Prostate gland (tissue), 2 donors: ENCODE data around the gene INPP5A. TPM values are rescaled to one million over a fixed set of nuclear protein-coding genes. Genes with fewer than 3 reads are reported as not detected.

Experiments
- DNase-seq: peaks from one replicate; pipeline ENCODE4 v3.0.0-alpha.2; 2019; ENCODE audit warnings: low spot score
- H3K27ac ChIP-seq, 2 donors: fragments of 200-600 bp; sonication (generic); 2 replicates each; pipeline ENCODE4 v1.5.1; 2017 to 2019
- H3K27me3 ChIP-seq: fragments of 200-600 bp; sonication (generic); replicated peaks from 2 replicates; pipeline ENCODE4 v1.5.1; 2019; ENCODE audit not compliant: insufficient read depth
- H3K36me3 ChIP-seq, 2 donors: fragments of 200-600 bp; sonication (generic); 1 replicate in 1 of 2; 2 replicates in 1 of 2; pipeline versions ENCODE4 v1.5.1 to v1.8.1; 2017 to 2019
- H3K4me1 ChIP-seq: fragments of 200-600 bp; sonication (generic); replicated peaks from 2 replicates; pipeline ENCODE4 v1.5.1; 2019
- H3K4me3 ChIP-seq, 2 donors: fragments of 200-600 bp; sonication (generic); 2 replicates each; pipeline ENCODE4 v1.5.1; 2017 to 2019
- H3K9me3 ChIP-seq: fragments of 200-600 bp; sonication (generic); 2 replicates; pipeline ENCODE4 v1.5.1; 2017
- POLR2A ChIP-seq: fragments of 450-650 bp; IDR thresholded peaks from one replicate; pipeline ENCODE4 v1.6.1; 2016; ENCODE audit warnings: antibody characterized with exemption, mild to moderate bottlenecking
- POLR2AphosphoS5 ChIP-seq: sonication (generic); formaldehyde crosslinking; IDR thresholded peaks from one replicate; pipeline ENCODE4 v1.6.1; 2017; ENCODE audit warnings: antibody characterized with exemption
- WGBS: methylation state at CpG from one replicate; pipeline ENCODE4 v1.1.5; 2018; 5-methylcytosine and 5-hydroxymethylcytosine counted together
- intact Hi-C: fragments of 100-400 bp; cut with DNase I; formaldehyde crosslinking; loops from one replicate; pipeline ENCODE4 v1.14.2; 2022
- total RNA-seq, 2 donors: library from RNA; depleted of rRNA; stranded (reverse); fragments of >200 nt; gene quantifications; one replicate each; pipeline ENCODE4 v1.1.0, GENCODE V29; 2016
- TF ChIP-seq, protein P1 (sequence below), 4 experiments: fragments of 200-600 bp in 2 of 4; fragments of 450-650 bp in 2 of 4; sonication (generic) in 2 of 4; IDR thresholded peaks; 1 replicate in 3 of 4; 2 replicates in 1 of 4; pipeline ENCODE4 v1.5.1; 2016 to 2019; ENCODE audit warnings: antibody characterized with exemption in 4 of 4, mild to moderate bottlenecking in 2 of 4, moderate library complexity in 2 of 4

INPP5A gene
- total RNA-seq, 2 donors from 2014 or later = 49.5 to 83.3 TPM

DNA sequence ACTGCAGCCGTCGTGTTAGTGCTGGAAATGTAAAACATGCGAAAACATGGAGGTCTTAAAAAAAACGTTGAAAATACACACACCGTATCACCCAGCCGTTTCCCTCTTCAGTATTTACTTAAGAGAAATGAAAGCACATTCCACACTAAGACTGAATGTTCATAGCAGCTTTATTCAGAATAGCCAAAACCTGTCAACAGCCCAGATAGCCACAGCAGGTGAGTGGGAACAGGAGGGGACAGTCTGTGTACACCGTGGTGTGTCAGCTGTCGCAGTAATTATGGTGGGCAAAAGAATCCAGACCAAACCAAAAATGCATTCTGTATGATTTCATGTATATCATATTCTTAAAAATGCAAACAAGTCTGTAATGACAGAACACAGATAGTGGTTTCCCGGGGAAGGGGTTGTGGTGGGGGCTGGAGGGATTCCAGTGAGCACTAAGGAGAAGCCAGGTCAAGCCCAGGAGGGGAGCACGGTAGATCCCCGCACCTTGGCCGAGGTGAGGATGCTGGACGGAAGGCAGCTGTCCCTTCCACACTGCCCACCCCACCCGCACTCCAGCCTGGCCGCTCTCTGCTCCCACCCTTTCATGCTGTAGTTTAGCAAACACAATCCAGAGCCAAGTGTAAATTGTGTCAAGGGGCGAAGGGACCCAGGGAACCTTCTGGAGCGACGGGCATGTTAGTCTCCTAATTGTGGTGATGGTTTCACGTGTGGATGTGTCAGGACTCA, 124.8 kb downstream of the INPP5A start:
- WGBS = 90% methylated on average over 19 of the region's 19 CpGs
- H3K36me3 ChIP-seq = no peaks in the 10 kb centered on the region
- intact Hi-C loops = no loop called here
- no peaks in the 10 kb centered on the region for H3K27me3 ChIP-seq
- H3K4me1 ChIP-seq = peaks cover 4% of the 10 kb centered on the region
- no peak overlapping the region for H3K4me3 ChIP-seq
- no peak for TF ChIP-seq POLR2AphosphoS5
- TF ChIP-seq, protein P1, sequence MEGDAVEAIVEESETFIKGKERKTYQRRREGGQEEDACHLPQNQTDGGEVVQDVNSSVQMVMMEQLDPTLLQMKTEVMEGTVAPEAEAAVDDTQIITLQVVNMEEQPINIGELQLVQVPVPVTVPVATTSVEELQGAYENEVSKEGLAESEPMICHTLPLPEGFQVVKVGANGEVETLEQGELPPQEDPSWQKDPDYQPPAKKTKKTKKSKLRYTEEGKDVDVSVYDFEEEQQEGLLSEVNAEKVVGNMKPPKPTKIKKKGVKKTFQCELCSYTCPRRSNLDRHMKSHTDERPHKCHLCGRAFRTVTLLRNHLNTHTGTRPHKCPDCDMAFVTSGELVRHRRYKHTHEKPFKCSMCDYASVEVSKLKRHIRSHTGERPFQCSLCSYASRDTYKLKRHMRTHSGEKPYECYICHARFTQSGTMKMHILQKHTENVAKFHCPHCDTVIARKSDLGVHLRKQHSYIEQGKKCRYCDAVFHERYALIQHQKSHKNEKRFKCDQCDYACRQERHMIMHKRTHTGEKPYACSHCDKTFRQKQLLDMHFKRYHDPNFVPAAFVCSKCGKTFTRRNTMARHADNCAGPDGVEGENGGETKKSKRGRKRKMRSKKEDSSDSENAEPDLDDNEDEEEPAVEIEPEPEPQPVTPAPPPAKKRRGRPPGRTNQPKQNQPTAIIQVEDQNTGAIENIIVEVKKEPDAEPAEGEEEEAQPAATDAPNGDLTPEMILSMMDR (IDR thresholded peaks at IDR 0.05) = no peak
- no peak for TF ChIP-seq POLR2A
- no peaks in the 10 kb centered on the region for H3K9me3 ChIP-seq
- no peak for DNase-seq
- no peak overlapping the region for H3K27ac ChIP-seq

DNA sequence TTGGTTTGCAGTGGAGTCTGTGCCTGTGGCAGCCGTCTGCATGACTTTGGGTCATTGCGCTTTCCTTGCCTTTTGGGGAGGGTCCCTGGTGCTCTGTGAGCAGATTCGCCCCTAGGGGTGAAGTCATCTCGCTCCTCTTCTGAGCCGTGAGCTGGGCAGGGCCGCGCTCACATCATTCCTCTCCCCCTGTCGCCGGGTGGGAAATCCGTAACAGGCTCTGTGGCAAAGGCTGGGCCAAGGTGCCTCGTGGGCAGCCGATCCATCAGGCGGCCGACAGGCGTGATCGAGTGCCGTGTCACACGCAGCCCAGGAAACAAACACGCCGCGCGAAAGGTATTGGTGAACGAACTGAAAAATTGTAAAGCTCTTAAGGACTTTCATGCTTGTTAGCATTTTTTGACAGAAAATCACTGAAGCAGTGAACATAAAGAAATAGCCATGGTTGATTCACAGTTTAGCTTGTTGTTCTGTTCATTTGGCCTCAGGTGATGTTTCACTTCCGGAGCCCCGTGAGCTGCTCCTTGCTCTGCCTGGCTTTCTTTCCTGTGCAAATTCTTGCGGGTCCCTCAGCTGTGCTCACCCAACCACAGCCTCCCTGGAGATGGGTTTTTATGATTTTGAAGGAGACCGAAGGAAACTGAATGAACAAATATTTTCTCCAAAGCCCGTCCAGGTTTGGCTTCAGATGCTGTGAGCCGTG, 126.2 kb downstream of the INPP5A start:
- no peak for DNase-seq
- H3K36me3 ChIP-seq = no peaks in the 10 kb centered on the region
- intact Hi-C loops = no loop called here
- no peaks in the 10 kb centered on the region for H3K9me3 ChIP-seq
- H3K4me1 ChIP-seq = peaks cover 4% of the 10 kb centered on the region
- TF ChIP-seq, protein P1 (IDR thresholded peaks at IDR 0.05) = no peak
- TF ChIP-seq POLR2A (no peak), POLR2AphosphoS5 (no peak)
- H3K27me3 ChIP-seq = no peaks in the 10 kb centered on the region
- 91% methylated on average over 29 of the region's 29 CpGs for WGBS
- H3K27ac ChIP-seq = no peak overlapping the region
- no peak overlapping the region for H3K4me3 ChIP-seq

GRCh38 chr10:132664407-132664806, 126.8 kb downstream of the INPP5A start:
- Histone ChIP-seq H3K9me3 (no peaks in the 10 kb centered on the region), H3K4me1 (peaks cover 4% of the 10 kb centered on the region)

GRCh38 chr10:132664883-132665282, 127.3 kb downstream of the INPP5A start:
- no peak for TF ChIP-seq POLR2AphosphoS5
- TF ChIP-seq POLR2A = no peak
- TF ChIP-seq, protein P1 (IDR thresholded peaks at IDR 0.05) = no peak
- no peak for DNase-seq
- Histone ChIP-seq H3K36me3 (no peaks in the 10 kb centered on the region), H3K9me3 (no peaks in the 10 kb centered on the region), H3K4me3 (no peak overlapping the region), H3K27me3 (no peaks in the 10 kb centered on the region), H3K27ac (no peak overlapping the region), H3K4me1 (peaks cover 4% of the 10 kb centered on the region)
- 95% methylated on average over 15 of the region's 16 CpGs for whole genome bisulfite sequencing
- intact Hi-C loops = no loop called here

More at GRCh38 chr10:132664407-132664806, 126.8 kb downstream of the INPP5A start:
- DNase-seq = no peak
- WGBS = 65% methylated on average over 6 of the region's 6 CpGs
- H3K27ac ChIP-seq = no peak overlapping the region
- no peaks in the 10 kb centered on the region for H3K36me3 ChIP-seq
- TF ChIP-seq, protein P1 (IDR thresholded peaks at IDR 0.05) = no peak
- no peak for TF ChIP-seq POLR2A
- TF ChIP-seq POLR2AphosphoS5 = no peak
- no peaks in the 10 kb centered on the region for H3K27me3 ChIP-seq
- intact Hi-C loops = no loop called here
- H3K4me3 ChIP-seq = no peak overlapping the region
